Forelimb muscle (tissue), 1 donor: ENCODE measurements around the gene RAPGEF6. TPM values are rescaled to one million over a fixed set of nuclear protein-coding genes. Genes with fewer than 3 reads are reported as not detected.
A peak's percentile ranks its signal among the peaks of the same experiment; 100 is the strongest.
"Not testable (repeated sequence)": the region's sequence is repeated elsewhere in the genome, so short reads cannot be mapped to it uniquely, and the experiment has no call there.

ENCODE experiments used
- DNase-seq: peaks from one replicate; pipeline ENCODE4 v3.0.0-alpha.2; 2013; ENCODE audit warnings: low read depth
- polyA plus RNA-seq: library from polyadenylated mRNA; unstranded; fragments of 120-200 nt; gene quantifications from one replicate; pipeline ENCODE4 v1.2.1, GENCODE V29; 2013; ENCODE audit not compliant: insufficient read length

RAPGEF6 gene
- polyA plus RNA-seq, 1 donor = 9.5 TPM

GRCh38 chr5:131610198-131611063, 24.6 kb downstream of the RAPGEF6 start:
- DNase-seq = no peak

- DNase-seq = no peak
Observed at GRCh38 chr5:131609774-131610173, 25.3 kb downstream of the RAPGEF6 start.

- DNase-seq = no peak
Observed at GRCh38 chr5:131608597-131608996, 26.4 kb downstream of the RAPGEF6 start.

- DNase-seq = no peak
Observed at GRCh38 chr5:131607903-131608540, 27.0 kb downstream of the RAPGEF6 start.

GRCh38 chr5:131607418-131607817, 27.6 kb downstream of the RAPGEF6 start:
- no peak for DNase-seq

GRCh38 chr5:131605086-131605485, 29.9 kb downstream of the RAPGEF6 start:
- DNase-seq = no peak

GRCh38 chr5:131595088-131596033, 39.7 kb downstream of the RAPGEF6 start:
- DNase-seq = no peak

GRCh38 chr5:131593921-131594320, 41.1 kb downstream of the RAPGEF6 start:
- DNase-seq = no peak

GRCh38 chr5:131593436-131593835, 41.6 kb downstream of the RAPGEF6 start:
- DNase-seq = not testable (repeated sequence)

GRCh38 chr5:131589510-131590348, 45.3 kb downstream of the RAPGEF6 start:
- DNase-seq = peak; percentile 34

GRCh38 chr5:131587541-131587940, 47.5 kb downstream of the RAPGEF6 start:
- DNase-seq = no peak

GRCh38 chr5:131581702-131582101, 53.3 kb downstream of the RAPGEF6 start:
- no peak for DNase-seq

GRCh38 chr5:131579917-131580671, 54.9 kb downstream of the RAPGEF6 start:
- no peak for DNase-seq

GRCh38 chr5:131575660-131576227, 59.3 kb downstream of the RAPGEF6 start:
- no peak for DNase-seq

GRCh38 chr5:131571669-131572168, 63.3 kb downstream of the RAPGEF6 start:
- DNase-seq = no peak

- no peak for DNase-seq
Observed at GRCh38 chr5:131570757-131571156, 64.3 kb downstream of the RAPGEF6 start.

GRCh38 chr5:131564229-131564652, 70.8 kb downstream of the RAPGEF6 start:
- DNase-seq = no peak

- DNase-seq = no peak
Observed at GRCh38 chr5:131563434-131564228, 71.4 kb downstream of the RAPGEF6 start.

GRCh38 chr5:131550606-131551005, 84.4 kb downstream of the RAPGEF6 start:
- DNase-seq = no peak
